GM04504 (cell line): ENCODE measurements around the gene RPA1.

Source experiments
- DNase-seq: peaks from one replicate; pipeline ENCODE4 v3.0.0-alpha.2; 2012; ENCODE audit warnings: low read depth

The RPA1 gene

GRCh38 chr17:1909985-1910384 is 80.2 kb downstream of the RPA1 start:
- no peak for DNase-seq

DNA sequence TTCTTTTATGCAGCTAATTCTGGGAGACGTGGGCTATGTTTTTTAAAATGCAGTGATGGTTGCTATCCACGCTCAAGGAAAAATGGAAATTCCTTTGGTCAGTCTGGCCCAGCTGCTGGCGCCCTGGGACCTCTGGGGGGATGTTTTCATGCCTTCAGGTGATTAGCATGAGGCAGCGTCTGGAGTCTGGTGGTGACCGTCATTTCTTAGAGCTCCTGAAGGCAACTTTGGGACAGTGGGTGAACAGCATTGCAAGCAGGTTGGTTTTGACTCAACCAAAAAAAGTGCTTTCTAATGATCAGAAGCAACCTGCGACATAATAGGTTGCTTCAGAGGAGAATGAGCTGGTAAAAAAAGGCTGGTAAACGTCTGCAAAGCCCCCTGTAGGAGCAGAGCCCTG is 82.3 kb downstream of the RPA1 start:
- no peak for DNase-seq

DNA sequence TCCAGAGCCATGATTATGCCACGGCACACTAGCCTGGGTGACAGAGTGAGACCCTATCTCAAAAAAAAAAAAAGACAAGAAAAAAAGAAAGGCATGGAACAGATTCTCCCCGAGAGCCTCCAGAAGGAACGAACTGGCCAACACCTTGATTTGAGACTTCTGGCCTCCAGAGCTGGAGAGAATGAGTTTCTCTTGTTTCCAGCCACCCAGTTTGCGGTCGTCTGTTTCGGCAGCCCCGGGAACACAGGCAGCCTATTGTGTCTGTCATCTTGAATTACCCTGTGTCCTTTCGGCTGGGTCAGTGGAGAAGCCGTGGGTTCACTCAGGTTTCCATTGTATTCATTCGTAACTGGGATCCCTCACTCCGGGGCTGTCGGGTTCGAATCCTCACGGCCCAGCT is 83.9 kb downstream of the RPA1 start:
- no peak for DNase-seq

DNA sequence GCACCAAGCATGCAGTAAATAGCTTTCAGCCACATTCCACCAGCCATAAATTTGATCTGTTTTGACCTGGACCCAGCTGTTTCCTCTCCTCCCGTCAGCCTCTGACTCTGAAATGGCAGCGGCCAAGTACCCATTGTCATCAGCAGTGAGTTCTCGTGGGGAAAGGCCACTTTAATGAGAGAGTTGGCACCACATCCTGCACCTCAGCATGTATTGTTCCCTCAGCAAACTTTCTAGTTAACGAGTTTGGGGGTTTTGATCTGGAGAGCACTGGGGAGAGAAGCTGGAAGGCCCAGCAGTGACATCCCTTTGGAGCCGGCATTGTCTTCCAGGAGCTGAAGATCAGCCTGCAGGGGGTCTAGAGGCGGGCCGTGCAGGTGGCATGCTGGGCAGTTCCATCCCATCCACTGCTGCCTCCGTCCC is 84.9 kb downstream of the RPA1 start:
- DNase-seq: no peak

DNA sequence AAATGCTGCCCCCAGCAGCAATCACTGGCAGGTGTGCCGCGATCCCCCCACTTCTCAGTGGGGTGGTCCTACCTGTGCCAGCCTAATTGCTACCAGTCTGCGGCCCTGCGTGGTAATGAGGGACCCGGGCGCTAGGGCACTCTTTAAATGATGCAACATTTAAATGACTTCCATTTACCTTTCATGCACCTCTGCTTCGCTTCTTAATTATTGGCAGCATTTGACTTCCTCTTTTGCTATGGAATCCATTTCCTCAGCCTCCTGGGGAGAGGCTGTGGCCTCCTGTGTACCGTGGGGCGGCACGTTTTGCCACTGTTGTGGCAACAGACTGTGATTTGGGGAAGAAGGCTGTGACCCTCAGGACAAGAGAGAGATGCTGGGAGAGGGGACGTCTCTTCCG is 86.1 kb downstream of the RPA1 start:
- no peak for DNase-seq

DNA sequence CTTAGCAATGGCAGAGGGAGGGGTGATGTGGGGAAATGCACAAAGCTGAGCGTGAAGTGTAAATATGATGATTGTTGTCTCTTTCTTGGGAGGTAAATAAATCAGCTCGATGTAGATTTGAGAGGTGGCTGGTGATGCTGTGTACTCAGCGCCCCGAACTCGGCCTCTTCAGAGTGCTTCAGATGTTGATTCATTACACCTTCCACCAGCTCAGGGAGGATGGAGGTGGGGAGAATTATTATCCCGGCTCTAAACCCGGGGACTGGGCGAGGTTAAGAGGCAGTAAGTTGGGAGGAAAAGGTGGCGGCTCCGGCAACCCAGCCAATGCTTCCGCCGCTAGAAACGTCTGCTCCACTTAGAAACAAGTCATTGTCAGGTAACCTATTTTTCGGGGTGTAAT is 86.5 kb downstream of the RPA1 start:
- DNase-seq: no peak

GRCh38 chr17:1916963-1917715 is 87.3 kb downstream of the RPA1 start:
- no peak for DNase-seq

DNA sequence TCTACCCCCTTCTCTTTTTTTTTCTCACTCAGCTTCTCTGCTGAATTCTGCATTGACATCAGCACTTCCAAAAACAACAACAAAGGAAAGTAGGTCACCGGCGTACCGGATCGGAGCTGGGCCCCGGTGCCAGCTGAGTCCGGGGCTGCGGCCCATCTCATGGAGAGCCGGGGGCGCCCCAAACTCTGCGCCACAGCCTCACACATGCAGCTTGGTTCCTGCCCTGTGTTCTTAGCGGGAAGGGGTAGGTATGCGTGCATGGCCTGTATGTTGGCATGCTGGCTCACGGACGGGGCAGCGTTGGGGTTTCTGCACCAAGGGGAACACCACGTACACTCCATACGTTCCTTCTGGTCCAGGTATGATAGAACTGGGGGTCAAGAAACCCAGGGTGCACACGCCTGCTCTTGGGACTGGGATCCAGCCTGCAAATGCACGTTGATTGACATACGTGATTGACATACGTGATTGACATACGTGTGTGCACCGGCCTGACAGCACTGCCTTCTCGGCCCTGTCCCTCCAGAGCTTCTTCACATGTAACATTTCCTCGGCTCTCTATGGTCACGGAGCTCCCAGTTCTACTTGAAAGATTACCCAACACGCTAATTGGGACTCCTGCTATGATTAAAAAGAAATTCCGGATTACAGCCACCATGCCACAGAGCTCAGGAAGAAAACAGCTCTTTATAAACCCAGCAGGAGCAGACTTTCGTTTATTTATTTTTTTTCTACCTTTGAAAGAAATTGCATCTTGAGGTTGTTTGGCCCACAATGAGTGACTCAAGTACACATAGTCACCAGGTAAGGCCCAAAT is 88.7 kb downstream of the RPA1 start:
- no peak for DNase-seq

DNA sequence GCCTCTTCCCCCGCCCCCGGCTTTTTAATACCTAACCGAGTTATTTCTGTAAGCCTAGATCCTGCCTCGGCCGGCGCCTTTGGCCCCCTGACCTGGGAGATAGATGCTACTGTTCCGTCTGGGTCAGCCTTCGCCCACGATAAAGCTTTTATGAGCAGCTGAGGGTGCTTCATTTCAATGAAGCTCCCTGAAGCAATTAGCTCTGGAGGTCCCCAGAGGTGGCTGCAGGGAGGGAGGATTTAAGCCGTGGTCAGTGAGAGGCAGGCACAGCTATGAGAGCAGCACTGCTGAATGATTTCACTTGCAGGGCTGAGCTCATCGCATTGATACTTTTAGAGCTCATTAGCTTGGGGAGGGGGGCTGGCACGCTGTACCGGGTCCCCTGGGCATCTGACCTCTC is 89.4 kb downstream of the RPA1 start:
- no peak for DNase-seq

DNA sequence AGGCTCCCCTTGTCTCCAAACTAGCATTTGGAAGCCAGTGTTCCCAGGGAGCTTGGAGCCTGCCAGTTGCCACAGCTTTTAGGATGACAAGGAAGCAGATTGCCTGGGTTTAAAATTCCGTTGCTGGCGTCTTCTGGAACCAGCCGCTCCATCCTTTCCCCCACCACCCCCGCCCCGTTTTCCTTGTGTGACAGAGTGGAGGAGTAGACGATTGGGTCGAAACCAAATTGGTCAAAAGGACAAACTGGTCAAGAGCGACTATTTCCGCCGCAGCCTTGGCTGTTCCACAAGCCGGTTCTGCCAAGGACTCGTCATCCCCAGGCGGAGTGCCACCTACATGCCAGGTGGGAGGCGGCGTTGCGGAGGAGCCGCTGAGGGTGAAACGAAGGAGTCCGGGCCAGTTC is 91.1 kb downstream of the RPA1 start:
- no peak for DNase-seq

GRCh38 chr17:1928976-1929375 is 99.2 kb downstream of the RPA1 start:
- DNase-seq: no peak

- no peak for DNase-seq
Measured at GRCh38 chr17:1930337-1930645, 100.5 kb downstream of the RPA1 start.

- DNase-seq: no peak
Measured at GRCh38 chr17:1931844-1932579, 102.2 kb downstream of the RPA1 start.

DNA sequence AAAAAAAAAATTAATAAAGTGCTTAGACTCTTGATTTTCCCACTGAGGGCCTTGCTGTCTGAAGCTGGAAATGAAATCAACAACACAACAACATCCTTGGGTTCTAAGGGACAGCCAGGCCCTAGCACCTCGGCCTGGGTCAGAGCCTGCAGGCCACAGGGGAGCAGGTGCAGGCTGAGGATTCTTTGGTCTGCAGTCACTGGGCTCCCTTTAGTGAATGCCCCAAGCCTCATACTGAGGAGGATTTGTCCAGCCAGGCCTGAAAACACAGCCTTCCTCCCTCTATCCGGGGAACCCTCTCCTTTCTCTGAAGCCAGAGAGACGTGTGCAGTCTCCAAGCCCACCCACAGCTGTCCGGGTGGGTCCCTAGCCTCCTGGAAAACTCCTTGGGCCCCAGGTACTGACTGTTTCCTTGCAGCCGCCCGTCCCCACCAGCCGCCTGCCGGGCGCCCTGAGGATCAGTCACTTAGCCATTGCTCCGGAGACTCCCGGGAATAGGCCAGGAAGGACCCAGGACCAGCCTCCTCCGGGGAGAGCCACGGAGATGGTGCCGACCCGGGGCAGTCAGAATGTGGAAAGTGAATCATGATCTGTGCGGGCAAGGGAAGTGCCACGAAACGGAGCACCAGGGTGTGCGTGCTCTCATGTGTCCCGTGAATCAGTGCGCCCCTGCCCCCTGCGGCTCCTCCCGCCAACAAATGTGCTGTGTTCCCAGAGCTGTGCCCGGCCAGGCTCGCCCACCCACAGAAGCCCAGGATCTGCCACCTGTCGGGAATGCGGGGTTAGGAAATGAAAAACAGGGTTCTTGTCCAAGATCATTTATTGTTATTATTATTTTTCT is 104.3 kb downstream of the RPA1 start:
- no peak for DNase-seq

DNA sequence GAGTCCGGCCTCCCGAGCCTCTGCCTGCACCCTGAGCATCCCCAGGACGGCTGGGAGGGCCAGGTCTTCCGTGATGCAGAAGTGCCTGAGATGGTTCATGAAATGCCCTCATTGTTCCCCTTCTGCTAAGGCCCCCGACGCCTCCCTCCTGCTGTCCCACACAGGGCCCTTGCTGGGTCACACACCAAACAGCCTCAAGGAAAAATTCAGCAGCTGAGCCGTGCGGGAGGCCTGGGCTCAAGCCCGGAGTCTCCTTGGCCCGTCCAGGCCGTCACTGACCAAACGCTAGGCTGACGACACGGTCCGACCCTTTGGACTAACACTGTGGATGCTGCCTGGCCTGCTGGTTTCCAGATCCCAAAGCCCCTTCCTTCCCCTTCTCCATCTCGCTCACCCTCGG is 105.1 kb downstream of the RPA1 start:
- DNase-seq: no peak

GRCh38 chr17:1936766-1937165 is 107.0 kb downstream of the RPA1 start:
- no peak for DNase-seq

- DNase-seq: no peak
Measured at GRCh38 chr17:1937461-1937860, 107.7 kb downstream of the RPA1 start.

- DNase-seq: no peak
Measured at GRCh38 chr17:1939981-1940809, 110.4 kb downstream of the RPA1 start.

DNA sequence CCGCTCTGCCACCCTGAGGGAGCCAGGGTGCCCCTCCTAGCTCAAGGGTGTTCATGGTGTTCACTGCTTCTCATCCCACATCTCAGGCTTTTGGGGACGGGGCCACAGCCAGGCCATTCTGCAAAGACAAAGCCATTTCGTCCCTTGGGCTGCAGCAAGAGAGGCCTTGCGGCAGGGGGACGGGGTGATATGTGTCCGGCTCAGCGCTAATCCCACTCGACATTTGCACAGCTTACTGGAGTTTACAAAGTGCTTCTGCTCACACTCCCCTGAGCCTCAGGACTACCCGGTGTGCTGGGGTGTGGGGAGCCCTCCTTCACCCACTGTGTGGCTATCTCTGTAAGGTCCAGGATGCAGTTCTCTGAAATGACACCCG is 111.0 kb downstream of the RPA1 start:
- DNase-seq: no peak

DNA sequence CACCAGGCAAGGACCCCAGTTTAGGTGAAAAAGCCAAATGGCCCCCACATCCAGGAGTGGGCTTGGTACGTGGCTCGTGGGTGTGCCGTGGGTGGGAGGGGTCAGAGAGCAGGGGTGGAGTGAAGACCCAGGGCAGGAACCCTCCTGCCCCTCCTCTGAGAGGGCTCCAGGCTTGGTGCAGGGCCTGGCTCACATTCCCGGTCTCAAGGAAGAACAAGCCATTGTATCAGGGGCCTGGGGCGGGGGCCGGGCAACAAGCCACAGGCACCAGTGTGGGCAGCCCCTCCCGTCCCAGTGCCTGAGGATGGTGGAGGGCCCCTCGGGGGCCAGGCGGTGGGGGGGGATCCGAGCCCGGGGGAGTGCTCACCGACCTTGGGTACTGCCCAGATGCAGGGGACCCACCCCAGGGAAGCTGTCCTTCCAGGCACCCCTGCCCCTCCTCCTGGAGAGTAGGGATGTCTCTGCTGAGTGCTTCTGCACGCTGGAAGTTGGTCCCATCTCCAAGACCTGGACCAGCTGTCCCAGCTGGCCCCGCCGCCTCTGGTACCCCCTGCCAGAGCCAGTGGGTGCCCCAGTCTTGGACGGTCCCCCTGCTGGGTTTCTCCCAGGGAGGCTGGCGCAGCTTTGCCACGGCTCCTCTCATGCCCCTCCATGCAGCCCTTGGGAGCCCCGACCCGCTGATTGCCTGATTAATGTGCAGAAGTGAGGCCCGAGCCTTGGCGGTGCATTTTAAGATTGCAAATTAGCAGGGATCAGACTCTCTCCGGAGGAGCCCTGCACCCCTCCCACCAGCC is 111.7 kb downstream of the RPA1 start:
- no peak for DNase-seq

DNA sequence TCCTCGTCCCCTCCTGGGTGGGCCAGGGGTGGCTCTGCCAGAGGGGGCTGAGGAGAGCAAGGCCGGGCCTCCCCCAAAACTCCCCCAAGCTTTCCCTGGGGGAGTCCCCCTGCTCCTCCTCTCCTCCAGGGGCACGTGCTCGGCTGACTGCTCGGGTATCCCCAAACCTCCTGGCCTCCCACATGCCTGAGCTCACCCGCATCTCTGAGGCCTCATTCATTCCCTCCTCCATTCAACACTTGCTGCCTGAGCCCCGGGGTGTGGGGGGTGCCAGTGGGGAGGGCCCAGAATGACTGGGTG is 112.2 kb downstream of the RPA1 start:
- no peak for DNase-seq
